ENCODE data around the gene STAG1.
"Not testable (repeated sequence)": the region's sequence is repeated elsewhere in the genome, so short reads cannot be mapped to it uniquely, and the experiment has no call there.

Gene STAG1

GRCh38 chr3:136745916-136746315, 6.3 kb downstream of the STAG1 start:
- DNase-seq (ENCODE audit: low read depth in 2 of 2): no peak

- DNase-seq (ENCODE audit: low read depth in 2 of 2): no peak
These were observed 11.1 kb downstream of the STAG1 start for GRCh38 chr3:136741063-136741462.

GRCh38 chr3:136740351-136740958, 11.7 kb downstream of the STAG1 start:
- no peak for DNase-seq (ENCODE audit: low read depth in 2 of 2)

- not testable (repeated sequence) for DNase-seq (ENCODE audit: low read depth in 2 of 2)
These were observed 15.2 kb downstream of the STAG1 start for GRCh38 chr3:136736950-136737349.

- DNase-seq (ENCODE audit: low read depth in 2 of 2): no peak
These were observed 17.1 kb downstream of the STAG1 start for GRCh38 chr3:136735103-136735502.

GRCh38 chr3:136734382-136735070, 17.7 kb downstream of the STAG1 start:
- no peak for DNase-seq (ENCODE audit: low read depth in 2 of 2)

GRCh38 chr3:136733317-136733833, 18.8 kb downstream of the STAG1 start:
- no peak for DNase-seq (ENCODE audit: low read depth in 2 of 2)

- DNase-seq (ENCODE audit: low read depth in 2 of 2): no peak
These were observed 20.8 kb downstream of the STAG1 start for GRCh38 chr3:136731274-136731884.

- DNase-seq (ENCODE audit: low read depth in 2 of 2): no peak
These were observed 21.4 kb downstream of the STAG1 start for GRCh38 chr3:136730595-136731273.

GRCh38 chr3:136728918-136729317, 23.3 kb downstream of the STAG1 start:
- peak in 1 of 2 experiments; percentile 34 for DNase-seq (ENCODE audit: low read depth in 2 of 2)

GRCh38 chr3:136728473-136728872, 23.7 kb downstream of the STAG1 start:
- no peak for DNase-seq (ENCODE audit: low read depth in 2 of 2)

- DNase-seq (ENCODE audit: low read depth in 2 of 2): no peak
These were observed 26.7 kb downstream of the STAG1 start for GRCh38 chr3:136725468-136725867.

- not testable (repeated sequence) for DNase-seq (ENCODE audit: low read depth in 2 of 2)
These were observed 29.3 kb downstream of the STAG1 start for GRCh38 chr3:136722916-136723315.

GRCh38 chr3:136722399-136722798, 29.8 kb downstream of the STAG1 start:
- DNase-seq (ENCODE audit: low read depth in 2 of 2): not testable (repeated sequence)

- DNase-seq (ENCODE audit: low read depth in 2 of 2): no peak
These were observed 32.1 kb downstream of the STAG1 start for GRCh38 chr3:136720091-136720490.

- DNase-seq (ENCODE audit: low read depth in 2 of 2): no peak
These were observed 35.5 kb downstream of the STAG1 start for GRCh38 chr3:136716629-136717028.

- no peak for DNase-seq (ENCODE audit: low read depth in 2 of 2)
These were observed 38.2 kb downstream of the STAG1 start for GRCh38 chr3:136714020-136714419.

- no peak for DNase-seq (ENCODE audit: low read depth in 2 of 2)
These were observed 39.2 kb downstream of the STAG1 start for GRCh38 chr3:136712941-136713340.

GRCh38 chr3:136711888-136712287, 40.3 kb downstream of the STAG1 start:
- not testable (repeated sequence) for DNase-seq (ENCODE audit: low read depth in 2 of 2)

GRCh38 chr3:136711277-136711676, 40.9 kb downstream of the STAG1 start:
- DNase-seq (ENCODE audit: low read depth in 2 of 2): no peak

GRCh38 chr3:136709775-136710174, 42.4 kb downstream of the STAG1 start:
- DNase-seq (ENCODE audit: low read depth in 2 of 2): not testable (repeated sequence)

- DNase-seq (ENCODE audit: low read depth in 2 of 2): no peak
These were observed 43.7 kb downstream of the STAG1 start for GRCh38 chr3:136708333-136708985.
